GM18951 (cell line): ENCODE data around the gene HLCS.
"Not testable (repeated sequence)": the region's sequence is repeated elsewhere in the genome, so short reads cannot be mapped to it uniquely, and the experiment has no call there.

Experiments used
- POLR2A ChIP-seq: IDR thresholded peaks from 4 replicates; pipeline ENCODE4 v1.6.1; 2011; ENCODE audit warnings: mild to moderate bottlenecking; ENCODE audit not compliant: insufficient read length, insufficient read depth; ENCODE audit errors: extremely low read depth
- in situ Hi-C: fragments of 300-500 bp; cut with MboI; formaldehyde crosslinking; loops from one replicate; pipeline ENCODE4 v1.12.0; 2022; ENCODE audit warnings: low sequenced_read_pairs, mixed read lengths, inconsistent platforms; ENCODE audit not compliant: unreplicated experiment

Gene HLCS

GRCh38 chr21:36966066-36966820 lies at the start of gene HLCS:
HLCS (minus strand) TSS chr21:36966669; CDS start chr21:36966638, 31 bp downstream.
- peak; percentile 88 for TF ChIP-seq POLR2A
- in situ Hi-C loops, result no loop called here

- in situ Hi-C loops, result no loop called here
- no peak for TF ChIP-seq POLR2A
Observed at GRCh38 chr21:37009740-37010341, 43.4 kb upstream of the HLCS start.

GRCh38 chr21:37008724-37009123 lies 42.3 kb upstream of the HLCS start:
- TF ChIP-seq POLR2A, result no peak
- in situ Hi-C loops, result no loop called here

GRCh38 chr21:37006486-37007291 lies 40.2 kb upstream of the HLCS start, which contains the start of gene RIPPLY3:
RIPPLY3 (plus strand) TSS chr21:37006702; CDS start chr21:37006773, 71 bp downstream.
- in situ Hi-C loops, result no loop called here
- no peak for TF ChIP-seq POLR2A

- in situ Hi-C loops, result no loop called here
Observed at GRCh38 chr21:37005548-37006485, 39.3 kb upstream of the HLCS start.

GRCh38 chr21:37003917-37004316 lies 37.4 kb upstream of the HLCS start:
- in situ Hi-C loops, result not testable (repeated sequence)

More at GRCh38 chr21:37005548-37006485, 39.3 kb upstream of the HLCS start:
- no peak for TF ChIP-seq POLR2A

GRCh38 chr21:37002851-37003250 lies 36.4 kb upstream of the HLCS start:
- in situ Hi-C loops, result not testable (repeated sequence)

GRCh38 chr21:37001441-37001840 lies 35.0 kb upstream of the HLCS start:
- no peak for TF ChIP-seq POLR2A
- in situ Hi-C loops, result no loop called here

- in situ Hi-C loops, result no loop called here
- TF ChIP-seq POLR2A, result no peak
Observed at GRCh38 chr21:37000381-37000780, 33.9 kb upstream of the HLCS start.

- TF ChIP-seq POLR2A, result no peak
- in situ Hi-C loops, result no loop called here
Observed at GRCh38 chr21:36999131-36999898, 32.8 kb upstream of the HLCS start.

GRCh38 chr21:36995285-36995684 lies 28.8 kb upstream of the HLCS start:
- in situ Hi-C loops, result not testable (repeated sequence)

GRCh38 chr21:36994501-36995158 lies 28.2 kb upstream of the HLCS start:
- TF ChIP-seq POLR2A, result no peak
- in situ Hi-C loops, result no loop called here
